HG02870 (cell line): ENCODE measurements around the gene IMP4.

ENCODE experiments used
- ATAC-seq: cut with Tn5 transposase; IDR thresholded peaks from one replicate; pipeline ENCODE4 v1.9.1; 2021; ENCODE audit warnings: mild to moderate bottlenecking, moderate library complexity; ENCODE audit not compliant: unreplicated experiment

The IMP4 gene

GRCh38 chr2:130355172-130355577 lies 12.5 kb downstream of the IMP4 start:
- no peak for ATAC-seq

GRCh38 chr2:130355578-130356431 lies 13.1 kb downstream of the IMP4 start, which contains the start of gene PTPN18:
TSS of gene PTPN18 (plus strand) at chr2:130356056. CDS start at chr2:130356108, 52 bp downstream.
- peak; percentile 83 for ATAC-seq

DNA sequence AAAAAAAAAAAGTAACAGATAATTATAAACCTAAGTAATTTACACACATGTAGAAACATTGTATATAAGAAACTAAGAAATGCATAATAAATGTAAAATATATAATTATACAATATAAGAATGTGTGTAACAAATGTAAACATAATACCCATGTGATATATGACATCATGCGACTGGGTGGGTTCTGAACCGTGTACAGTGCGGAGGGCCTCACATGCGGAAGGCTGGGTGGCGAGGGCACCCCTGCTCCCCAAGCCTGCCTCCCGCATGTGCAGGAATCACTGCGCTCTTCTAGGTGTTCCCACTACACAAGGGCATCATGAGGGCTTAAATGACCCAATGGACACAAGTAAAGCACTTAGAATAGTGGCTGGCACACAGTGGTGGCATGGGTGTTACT lies 15.2 kb downstream of the IMP4 start:
- no peak for ATAC-seq

- ATAC-seq, result no peak
Measured at GRCh38 chr2:130358420-130359350, 16.0 kb downstream of the IMP4 start.

GRCh38 chr2:130359466-130359865 lies 16.8 kb downstream of the IMP4 start:
- ATAC-seq, result no peak

DNA sequence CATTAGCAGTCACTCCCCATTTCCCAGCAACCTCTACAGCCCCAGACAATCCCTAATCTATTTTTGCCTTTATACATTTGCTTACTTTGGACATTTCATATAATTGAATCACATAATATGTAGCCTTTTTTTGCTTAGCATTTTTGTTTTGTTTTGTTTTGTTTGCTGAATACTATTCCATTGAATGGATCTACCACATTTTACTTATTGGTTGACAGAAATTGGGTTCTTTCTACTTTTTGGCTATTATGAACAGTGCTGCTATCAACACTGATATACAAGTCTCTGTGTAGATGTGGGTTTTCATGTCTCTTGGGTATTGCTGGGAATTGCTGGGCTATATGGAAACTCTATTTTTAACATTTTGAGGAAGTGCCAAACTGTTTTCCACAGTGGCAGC lies 20.8 kb downstream of the IMP4 start:
- ATAC-seq, result no peak

DNA sequence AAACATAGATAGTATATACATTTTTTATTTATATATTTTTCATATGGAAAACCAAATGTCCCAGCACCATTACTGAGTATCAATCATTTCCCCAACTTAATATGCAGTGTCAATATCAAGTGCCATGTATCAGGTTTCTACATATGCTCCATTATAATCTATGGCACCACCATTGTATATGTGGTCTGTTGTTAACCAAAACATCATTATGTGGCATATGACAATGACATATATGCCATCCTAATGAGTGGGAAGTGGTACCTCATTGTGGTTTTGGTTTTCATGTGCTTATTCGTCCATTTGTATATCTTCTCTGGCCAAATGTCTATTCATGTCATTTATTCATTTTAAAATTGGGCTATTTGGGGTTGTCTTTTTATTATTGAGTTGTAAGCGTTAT lies 22.4 kb downstream of the IMP4 start:
- ATAC-seq, result no peak

DNA sequence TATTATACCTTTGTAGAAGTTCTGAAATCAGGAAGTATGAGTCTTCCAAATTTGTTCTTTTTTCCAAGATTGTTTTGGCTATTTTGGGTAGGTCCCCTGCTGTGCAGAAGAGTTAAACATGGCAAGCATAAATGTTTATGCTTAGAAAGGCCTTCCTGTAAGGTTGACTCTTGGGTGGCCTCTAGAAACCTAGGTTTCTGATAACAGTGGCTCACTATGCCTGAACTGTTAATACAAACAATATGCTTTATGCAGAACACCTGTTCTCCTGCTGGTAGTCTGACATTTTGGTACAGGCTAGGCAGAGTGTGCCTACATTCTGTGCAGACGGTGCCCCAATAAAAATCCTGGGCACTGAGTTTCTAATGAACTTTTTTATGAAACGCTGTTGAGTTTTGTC lies 23.3 kb downstream of the IMP4 start:
- no peak for ATAC-seq

GRCh38 chr2:130366720-130367119 lies 24.0 kb downstream of the IMP4 start:
- no peak for ATAC-seq

- no peak for ATAC-seq
Measured at GRCh38 chr2:130368786-130369185, 26.1 kb downstream of the IMP4 start.

GRCh38 chr2:130369311-130369964 lies 26.7 kb downstream of the IMP4 start:
- no peak for ATAC-seq

- ATAC-seq, result no peak
Measured at GRCh38 chr2:130369965-130370341, 27.3 kb downstream of the IMP4 start.

GRCh38 chr2:130370490-130370889 lies 27.8 kb downstream of the IMP4 start:
- ATAC-seq, result no peak

GRCh38 chr2:130371723-130372054 lies 29.0 kb downstream of the IMP4 start:
- peak; percentile 21 for ATAC-seq

DNA sequence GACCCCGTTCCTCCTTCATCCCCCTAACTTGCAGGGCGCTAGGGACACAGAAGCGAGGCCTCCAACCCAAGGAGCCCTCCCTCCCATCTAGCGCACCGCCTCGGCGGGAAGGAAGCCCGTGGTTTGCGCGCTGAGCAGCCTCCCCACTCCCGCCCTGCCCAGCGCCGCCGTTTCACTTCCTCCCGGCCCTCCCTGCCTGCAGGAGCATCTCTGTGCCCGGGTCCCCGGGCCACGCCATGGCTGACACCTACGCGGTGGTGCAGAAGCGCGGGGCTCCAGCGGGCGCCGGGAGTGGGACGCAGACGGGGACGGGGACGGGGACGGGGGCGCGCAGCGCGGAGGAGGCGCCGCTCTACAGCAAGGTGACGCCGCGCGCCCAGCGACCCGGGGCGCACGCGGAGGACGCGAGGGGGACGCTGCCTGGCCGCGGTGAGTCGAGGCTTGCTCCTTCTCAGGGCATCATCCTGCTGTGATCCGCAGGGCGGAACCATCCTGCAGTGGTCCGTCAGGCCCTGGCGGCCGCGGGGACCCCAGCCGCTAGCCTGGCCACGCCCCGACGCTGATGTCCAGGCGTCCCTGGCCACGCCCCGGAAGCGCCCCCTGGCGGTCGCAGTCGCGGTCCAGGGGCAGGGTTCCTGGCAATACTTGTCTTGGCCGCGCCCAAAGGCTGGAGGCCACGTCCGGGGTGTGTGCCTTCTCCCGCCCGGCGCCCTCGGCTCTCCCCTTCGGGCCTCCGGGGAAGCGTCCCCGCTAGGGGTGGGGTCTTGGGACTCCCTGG lies 29.5 kb downstream of the IMP4 start:
- peak; percentile 60 for ATAC-seq

DNA sequence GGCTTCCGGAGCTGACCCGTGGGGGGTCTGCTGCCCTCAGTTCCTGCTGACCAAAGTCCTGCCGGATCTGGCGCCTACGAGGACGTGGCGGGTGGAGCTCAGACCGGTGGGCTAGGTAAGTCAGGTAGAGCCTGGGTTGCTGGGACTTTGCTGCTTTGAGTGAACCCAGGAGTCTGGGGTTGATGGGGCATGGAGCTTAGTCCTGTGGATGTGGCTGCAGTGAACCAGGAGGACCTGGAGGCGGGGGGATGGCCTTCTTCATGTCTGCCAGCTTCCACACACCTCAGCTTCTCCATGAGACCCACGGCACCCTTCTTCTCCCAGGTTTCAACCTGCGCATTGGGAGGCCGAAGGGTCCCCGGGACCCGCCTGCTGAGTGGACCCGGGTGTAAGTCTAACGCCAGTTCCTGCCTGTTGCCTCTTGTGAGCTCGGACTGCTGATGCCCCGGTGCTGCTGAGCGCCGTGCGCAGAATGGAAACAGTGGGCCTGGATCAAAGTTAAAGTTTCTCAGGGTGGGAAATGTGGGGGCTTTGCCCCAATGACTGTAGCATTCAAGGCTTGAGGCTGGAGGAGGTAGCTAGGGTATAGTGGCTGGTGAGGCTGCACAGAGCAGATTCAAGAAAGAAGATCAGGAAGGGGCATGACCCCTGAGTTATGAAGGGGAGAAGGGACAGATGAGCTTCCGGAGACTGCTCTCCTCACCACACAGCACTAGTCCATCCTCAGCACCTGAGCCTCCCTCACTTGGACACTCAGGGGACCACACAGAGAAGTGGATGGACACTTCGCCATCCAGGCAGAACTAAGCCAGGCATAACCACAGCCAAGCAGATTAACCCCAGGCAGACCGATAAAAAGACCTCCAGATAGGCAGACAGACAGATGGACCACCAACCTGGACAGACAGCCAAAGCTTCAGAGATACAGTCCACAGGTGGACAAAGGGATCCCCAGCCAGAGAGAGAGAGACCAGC lies 30.4 kb downstream of the IMP4 start:
- no peak for ATAC-seq

GRCh38 chr2:130373808-130374365 lies 31.2 kb downstream of the IMP4 start:
- no peak for ATAC-seq

GRCh38 chr2:130374587-130375290 lies 32.0 kb downstream of the IMP4 start:
- ATAC-seq, result no peak
